ENCODE measurements around the gene PCDHGA1. TPM values are rescaled to one million over a fixed set of nuclear protein-coding genes. Genes with fewer than 3 reads are reported as not detected.

The PCDHGA1 gene
- total RNA-seq, 1 experiment from 2014 or later = 0.37 TPM

GRCh38 chr5:141397756-141398551 lies 67.6 kb downstream of the PCDHGA1 start, which contains the start of gene PCDHGB5:
Gene PCDHGB5, plus strand, starts transcription at chr5:141397947. Its CDS starts 181 bp downstream, at chr5:141398128.

DNA sequence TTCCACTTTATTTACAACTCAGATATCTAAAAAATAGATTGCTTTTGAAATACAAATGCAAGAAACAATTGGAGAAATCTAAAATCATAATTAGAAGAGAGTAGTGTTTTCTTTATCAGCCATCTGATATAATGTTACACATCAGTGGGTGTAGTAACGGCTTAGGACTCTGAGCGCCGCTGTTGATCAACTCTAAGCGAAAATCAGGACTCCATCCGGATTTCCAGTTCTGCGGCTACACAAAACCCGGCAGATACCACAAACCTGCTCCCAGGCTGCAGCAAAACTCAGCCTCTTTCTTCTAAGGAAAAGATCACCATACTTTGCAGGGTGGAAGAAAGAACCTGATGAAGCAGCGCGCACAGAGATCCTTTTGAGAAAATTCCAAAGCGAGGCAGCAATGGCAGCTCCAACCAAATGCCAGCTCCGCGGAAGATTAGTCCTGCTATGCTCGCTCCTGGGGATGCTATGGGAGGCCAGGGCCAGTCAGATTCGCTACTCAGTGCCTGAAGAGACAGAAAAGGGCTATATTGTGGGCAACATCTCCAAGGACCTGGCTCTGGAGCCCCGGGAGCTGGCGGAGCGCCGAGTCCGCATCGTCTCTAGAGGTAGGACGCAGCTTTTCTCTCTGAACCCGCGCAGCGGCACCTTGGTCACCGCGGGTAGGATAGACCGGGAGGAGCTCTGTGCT lies 72.4 kb downstream of the PCDHGA1 start, which contains the start of gene PCDHGA9:
Gene PCDHGA9 (plus strand): TSS at position 226 of the 691 bp plus-strand sequence. CDS start 175 bp downstream, at position 401.

DNA sequence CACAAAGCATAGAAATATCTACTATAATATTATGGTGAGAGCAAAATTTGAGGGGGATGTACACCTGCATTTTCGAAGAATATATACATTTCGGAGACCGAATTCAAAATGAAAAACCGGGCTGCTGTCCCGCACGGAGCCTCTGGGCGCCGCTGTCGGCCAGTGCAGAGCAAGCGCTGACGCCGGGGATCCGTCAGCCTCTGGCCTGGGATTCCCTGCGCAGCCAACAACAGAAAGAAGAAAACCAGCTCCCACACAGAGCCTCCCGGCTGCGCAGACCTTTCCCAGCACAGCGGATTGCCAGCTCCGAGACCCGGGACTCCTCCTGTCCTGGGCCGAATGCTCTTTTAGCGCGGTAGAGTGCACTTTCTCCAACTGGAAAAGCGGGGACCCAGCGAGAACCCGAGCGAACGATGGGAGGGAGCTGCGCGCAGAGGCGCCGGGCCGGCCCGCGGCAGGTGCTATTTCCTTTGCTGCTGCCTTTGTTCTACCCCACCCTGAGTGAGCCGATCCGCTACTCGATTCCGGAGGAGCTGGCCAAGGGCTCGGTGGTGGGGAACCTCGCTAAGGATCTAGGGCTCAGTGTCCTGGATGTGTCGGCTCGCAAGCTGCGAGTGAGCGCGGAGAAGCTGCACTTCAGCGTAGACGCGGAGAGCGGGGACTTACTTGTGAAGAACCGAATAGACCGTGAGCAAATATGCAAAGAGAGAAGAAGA lies 77.6 kb downstream of the PCDHGA1 start, which contains the start of gene PCDHGB6:
Gene PCDHGB6 (plus strand): TSS at position 232 of the 716 bp plus-strand sequence. CDS start 182 bp downstream, at position 414.

GRCh38 chr5:141412854-141413539 lies 82.7 kb downstream of the PCDHGA1 start, which contains the start of gene PCDHGA10:
Gene PCDHGA10, plus strand, starts transcription at chr5:141412987. Its CDS starts 189 bp downstream, at chr5:141413176.

DNA sequence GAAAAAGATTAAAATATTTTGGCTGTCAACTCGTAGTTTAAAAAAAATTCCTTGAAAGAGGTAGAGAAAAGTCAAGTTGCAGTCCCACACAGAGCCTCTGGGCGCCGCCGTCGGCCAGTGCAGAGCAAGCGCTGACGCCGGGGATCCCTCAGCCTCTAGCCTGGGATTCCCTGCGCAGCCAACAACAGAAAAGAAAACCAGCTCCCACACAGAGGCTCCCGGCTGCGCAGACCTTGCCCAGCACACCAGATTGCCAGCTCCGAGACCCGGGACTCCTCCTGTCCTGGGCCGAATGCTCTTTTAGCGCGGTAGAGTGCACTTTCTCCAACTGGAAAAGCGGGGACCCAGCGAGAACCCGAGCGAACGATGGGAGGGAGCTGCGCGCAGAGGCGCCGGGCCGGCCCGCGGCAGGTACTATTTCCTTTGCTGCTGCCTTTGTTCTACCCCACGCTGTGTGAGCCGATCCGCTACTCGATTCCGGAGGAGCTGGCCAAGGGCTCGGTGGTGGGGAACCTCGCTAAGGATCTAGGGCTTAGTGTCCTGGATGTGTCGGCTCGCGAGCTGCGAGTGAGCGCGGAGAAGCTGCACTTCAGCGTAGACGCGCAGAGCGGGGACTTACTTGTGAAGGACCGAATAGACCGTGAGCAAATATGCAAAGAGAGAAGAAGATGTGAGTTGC lies 87.3 kb downstream of the PCDHGA1 start, which contains the start of gene PCDHGB7:
Gene PCDHGB7 (plus strand): TSS at position 184 of the 679 bp plus-strand sequence. CDS start 183 bp downstream, at position 367.

DNA sequence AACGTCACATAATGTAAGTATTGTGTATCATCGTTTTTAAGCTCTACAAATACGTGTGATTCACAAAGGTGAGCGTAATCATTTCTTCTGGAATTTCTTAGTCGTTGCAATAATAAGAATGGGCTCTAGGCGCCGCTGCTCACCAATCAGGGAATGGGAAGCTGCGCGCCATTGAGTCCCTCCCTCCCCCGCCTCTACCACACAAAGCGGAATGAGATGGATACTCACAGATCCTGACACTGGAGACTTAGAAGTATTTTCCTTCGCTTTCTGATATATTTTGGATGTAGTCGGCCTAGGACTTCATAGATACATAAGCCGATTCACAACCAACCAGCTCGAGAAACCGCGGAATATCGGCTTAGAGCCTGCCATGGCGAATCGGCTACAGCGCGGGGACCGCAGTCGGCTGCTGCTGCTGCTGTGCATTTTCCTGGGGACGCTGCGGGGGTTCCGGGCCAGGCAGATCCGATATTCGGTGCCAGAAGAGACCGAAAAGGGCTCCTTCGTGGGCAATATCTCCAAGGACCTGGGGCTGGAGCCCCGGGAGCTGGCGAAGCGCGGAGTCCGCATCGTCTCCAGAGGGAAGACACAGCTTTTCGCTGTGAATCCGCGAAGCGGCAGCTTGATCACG lies 90.7 kb downstream of the PCDHGA1 start, which contains the start of gene PCDHGA11:
Gene PCDHGA11 (plus strand): TSS at position 197 of the 634 bp plus-strand sequence. CDS start 177 bp downstream, at position 374.

DNA sequence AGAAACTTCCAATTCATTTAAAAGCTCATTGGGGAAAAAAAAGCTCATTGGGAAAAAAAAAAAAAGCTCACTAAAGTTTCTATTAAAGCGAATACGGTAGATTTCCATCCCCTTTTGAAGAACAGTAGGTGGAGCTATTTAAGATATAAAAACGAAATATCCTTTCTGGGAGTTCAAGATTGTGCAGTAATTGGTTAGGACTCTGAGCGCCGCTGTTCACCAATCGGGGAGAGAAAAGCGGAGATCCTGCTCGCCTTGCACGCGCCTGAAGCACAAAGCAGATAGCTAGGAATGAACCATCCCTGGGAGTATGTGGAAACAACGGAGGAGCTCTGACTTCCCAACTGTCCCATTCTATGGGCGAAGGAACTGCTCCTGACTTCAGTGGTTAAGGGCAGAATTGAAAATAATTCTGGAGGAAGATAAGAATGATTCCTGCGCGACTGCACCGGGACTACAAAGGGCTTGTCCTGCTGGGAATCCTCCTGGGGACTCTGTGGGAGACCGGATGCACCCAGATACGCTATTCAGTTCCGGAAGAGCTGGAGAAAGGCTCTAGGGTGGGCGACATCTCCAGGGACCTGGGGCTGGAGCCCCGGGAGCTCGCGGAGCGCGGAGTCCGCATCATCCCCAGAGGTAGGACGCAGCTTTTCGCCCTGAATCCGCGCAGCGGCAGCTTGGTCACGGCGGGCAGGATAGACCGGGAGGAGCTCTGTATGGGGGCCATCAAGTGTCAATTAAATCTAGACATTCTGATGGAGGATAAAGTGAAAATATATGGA lies 100.2 kb downstream of the PCDHGA1 start, which contains the start of gene PCDHGA12:
Gene PCDHGA12 (plus strand): TSS at position 176 of the 782 bp plus-strand sequence. CDS start 253 bp downstream, at position 429.

GRCh38 chr5:141475625-141476131 lies 145.4 kb downstream of the PCDHGA1 start, which contains the start of gene PCDHGC3:
Gene PCDHGC3, plus strand, starts transcription at chr5:141475966. Its CDS starts 151 bp downstream, at chr5:141476117.

DNA sequence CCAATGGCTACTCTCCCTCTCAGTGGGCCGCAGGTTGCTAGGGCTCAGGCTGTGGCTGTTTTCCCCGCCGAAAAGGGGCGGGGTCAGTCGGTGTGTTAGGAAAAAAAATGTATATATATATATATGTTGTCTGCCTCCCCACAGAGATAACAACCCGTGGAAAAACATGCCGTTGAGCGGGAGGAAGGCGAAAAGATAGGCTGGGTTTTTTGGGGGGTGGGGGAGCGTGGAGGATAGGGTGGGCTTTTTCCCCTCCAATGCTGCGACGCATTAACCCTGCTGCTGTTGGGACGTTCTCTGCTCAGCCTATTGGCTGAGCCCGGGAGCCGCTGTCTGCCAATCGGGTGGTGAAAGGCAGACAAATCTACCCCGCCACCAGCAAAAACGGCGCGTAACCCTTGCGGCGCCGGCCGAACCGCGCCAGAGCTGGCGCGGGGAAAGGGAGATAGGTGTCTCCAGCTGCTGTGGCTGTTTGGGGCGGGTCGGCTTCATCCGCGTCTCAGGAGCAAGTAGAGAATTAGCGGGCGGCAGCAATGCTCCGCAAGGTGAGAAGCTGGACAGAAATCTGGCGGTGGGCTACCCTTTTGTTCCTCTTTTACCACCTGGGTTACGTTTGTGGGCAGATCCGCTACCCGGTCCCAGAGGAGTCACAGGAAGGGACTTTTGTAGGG lies 154.5 kb downstream of the PCDHGA1 start, which contains the start of gene PCDHGC4:
Gene PCDHGC4 (plus strand): TSS at position 390 of the 671 bp plus-strand sequence. CDS start 144 bp downstream, at position 534.

DNA sequence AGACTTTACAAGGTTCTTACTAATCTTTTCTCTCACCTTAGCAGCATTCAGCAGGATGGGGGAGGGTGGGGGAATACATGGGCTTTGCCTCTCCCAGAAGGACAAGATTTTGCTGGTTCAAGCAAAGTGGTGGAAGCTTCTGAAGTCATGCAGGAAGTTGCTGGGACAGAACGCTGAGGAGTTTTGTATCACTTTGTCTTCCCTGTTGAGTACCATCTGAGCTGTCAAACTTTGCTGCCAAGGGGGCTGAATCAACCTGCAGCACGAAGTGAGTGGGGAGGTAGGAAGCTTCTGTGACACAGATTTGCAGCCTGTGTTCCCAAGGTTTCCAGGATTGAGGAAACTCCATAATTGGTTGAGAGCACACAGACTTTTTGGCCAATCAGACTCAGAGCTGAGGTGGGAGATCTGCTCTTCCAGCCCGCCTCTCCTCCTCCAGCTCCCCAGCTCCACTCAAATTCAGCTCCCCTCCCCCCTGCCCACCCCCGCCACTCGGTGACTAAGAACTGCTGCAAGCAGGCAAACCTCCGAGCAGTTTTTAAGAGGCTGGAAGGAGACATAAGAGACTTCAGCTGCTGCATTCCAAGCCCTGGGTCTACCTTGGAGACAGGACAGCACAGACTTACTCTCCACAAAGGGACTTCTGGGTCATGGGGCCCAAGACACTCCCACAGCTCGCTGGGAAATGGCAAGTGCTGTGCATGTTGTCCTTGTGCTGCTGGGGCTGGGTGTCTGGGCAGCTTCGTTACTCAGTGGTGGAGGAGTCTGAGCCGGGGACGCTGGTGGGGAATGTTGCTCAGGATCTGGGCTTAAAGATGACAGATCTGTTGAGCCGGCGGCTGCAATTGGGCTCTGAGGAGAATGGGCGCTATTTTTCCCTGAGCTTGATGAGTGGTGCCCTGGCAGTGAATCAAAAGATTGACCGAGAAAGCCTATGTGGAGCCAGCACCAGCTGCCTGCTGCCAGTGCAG lies 158.6 kb downstream of the PCDHGA1 start, which contains the start of gene PCDHGC5:
Gene PCDHGC5 (plus strand): TSS at position 491 of the 971 bp plus-strand sequence. CDS start 160 bp downstream, at position 651.

Other genes starting within 250 kb of the PCDHGA1 start
- 3.1 to 6.7 TPM (median 3.8 TPM) in 5 replicates for gene PCDHB2, start 235.9 kb upstream of the PCDHGA1 start, total RNA-seq (2022; extraction: Qiagen RNA extraction)
- 0.06 to 1.8 TPM (median 0.06 TPM) in 3 of 5 replicates, not detected in the others for gene PCDHB3, start 230.0 kb upstream of the PCDHGA1 start, total RNA-seq (2022; extraction: Qiagen RNA extraction)
- 0.06 to 0.12 TPM (median 0.07 TPM) in 4 of 5 replicates, not detected in the other for gene PCDHB4, start 208.7 kb upstream of the PCDHGA1 start, total RNA-seq (2022; extraction: Qiagen RNA extraction)
- 1.2 to 1.8 TPM (median 1.6 TPM) in 5 replicates for gene PCDHB5, start 195.3 kb upstream of the PCDHGA1 start, total RNA-seq (2022; extraction: Qiagen RNA extraction)
- 0.91 to 1.2 TPM (median 1.1 TPM) in 5 replicates for gene PCDHB6, start 180.5 kb upstream of the PCDHGA1 start, total RNA-seq (2022; extraction: Qiagen RNA extraction)
- gene PCDHB7, start 157.9 kb upstream of the PCDHGA1 start, total RNA-seq (2022; extraction: Qiagen RNA extraction) = 0.03 TPM in 1 of 5 replicates, not detected in the others
- gene PCDHB8, start 152.7 kb upstream of the PCDHGA1 start, total RNA-seq (2022; extraction: Qiagen RNA extraction) = 0.29 to 0.41 TPM (median 0.32 TPM) in 5 replicates
- gene PCDHB16, start 148.1 kb upstream of the PCDHGA1 start, total RNA-seq (2022; extraction: Qiagen RNA extraction) = 0.06 to 0.10 TPM (median 0.06 TPM) in 5 replicates
- 0.02 to 0.09 TPM (median 0.06 TPM) in 4 of 5 replicates, not detected in the other for gene PCDHB9, start 143.4 kb upstream of the PCDHGA1 start, total RNA-seq (2022; extraction: Qiagen RNA extraction)
- gene PCDHB10, start 138.2 kb upstream of the PCDHGA1 start, total RNA-seq (2022; extraction: Qiagen RNA extraction) = 0.02 to 0.03 TPM in 2 of 5 replicates, not detected in the others
- 0.05 to 0.11 TPM (median 0.07 TPM) in 5 replicates for gene PCDHB11, start 130.9 kb upstream of the PCDHGA1 start, total RNA-seq (2022; extraction: Qiagen RNA extraction)
- 0.03 to 0.04 TPM in 2 of 5 replicates, not detected in the others for gene PCDHB12, start 121.8 kb upstream of the PCDHGA1 start, total RNA-seq (2022; extraction: Qiagen RNA extraction)
- gene PCDHB13, start 116.6 kb upstream of the PCDHGA1 start, total RNA-seq (2022; extraction: Qiagen RNA extraction) = 0.03 to 0.10 TPM (median 0.05 TPM) in 5 replicates
- 0.05 to 0.16 TPM (median 0.07 TPM) in 5 replicates for gene PCDHB14, start 107.2 kb upstream of the PCDHGA1 start, total RNA-seq (2022; extraction: Qiagen RNA extraction)
- gene PCDHB15, start 85.1 kb upstream of the PCDHGA1 start, total RNA-seq (2022; extraction: Qiagen RNA extraction) = 0.02 to 0.07 TPM (median 0.06 TPM) in 3 of 5 replicates, not detected in the others
- 0.05 TPM in 1 of 5 replicates, not detected in the others for gene SLC25A2, start 26.5 kb upstream of the PCDHGA1 start, total RNA-seq (2022; extraction: Qiagen RNA extraction)
- gene TAF7, start 9.7 kb upstream of the PCDHGA1 start, total RNA-seq (2022; extraction: Qiagen RNA extraction) = 61.5 to 85.8 TPM (median 70.6 TPM) in 5 replicates
- 0.55 to 0.78 TPM (median 0.63 TPM) in 5 replicates for gene PCDHGA2, start 8.2 kb downstream of the PCDHGA1 start, total RNA-seq (2022; extraction: Qiagen RNA extraction)
- 0.04 to 0.07 TPM in 2 of 5 replicates, not detected in the others for gene PCDHGA3, start 13.3 kb downstream of the PCDHGA1 start, total RNA-seq (2022; extraction: Qiagen RNA extraction)
- 1.3 to 2.0 TPM (median 1.8 TPM) in 5 replicates for gene PCDHGB1, start 19.6 kb downstream of the PCDHGA1 start, total RNA-seq (2022; extraction: Qiagen RNA extraction)
- 0.07 to 0.17 TPM (median 0.16 TPM) in 5 replicates for gene PCDHGA4, start 24.5 kb downstream of the PCDHGA1 start, total RNA-seq (2022; extraction: Qiagen RNA extraction)
- 0.06 to 0.12 TPM (median 0.08 TPM) in 5 replicates for gene PCDHGB2, start 29.5 kb downstream of the PCDHGA1 start, total RNA-seq (2022; extraction: Qiagen RNA extraction)
- gene PCDHGA5, start 33.6 kb downstream of the PCDHGA1 start, total RNA-seq (2022; extraction: Qiagen RNA extraction) = 0.07 to 0.24 TPM (median 0.15 TPM) in 5 replicates
- gene PCDHGB3, start 39.7 kb downstream of the PCDHGA1 start, total RNA-seq (2022; extraction: Qiagen RNA extraction) = 0.17 to 0.33 TPM (median 0.24 TPM) in 5 replicates
- gene PCDHGA6, start 43.4 kb downstream of the PCDHGA1 start, total RNA-seq (2022; extraction: Qiagen RNA extraction) = 0.13 to 0.27 TPM (median 0.22 TPM) in 5 replicates
- 0.82 to 1.0 TPM (median 0.97 TPM) in 5 replicates for gene PCDHGA7, start 52.2 kb downstream of the PCDHGA1 start, total RNA-seq (2022; extraction: Qiagen RNA extraction)
- gene PCDHGB4, start 57.2 kb downstream of the PCDHGA1 start, total RNA-seq (2022; extraction: Qiagen RNA extraction) = 0.70 to 1.0 TPM (median 0.98 TPM) in 5 replicates
- gene PCDHGA8, start 62.1 kb downstream of the PCDHGA1 start, total RNA-seq (2022; extraction: Qiagen RNA extraction) = 0.02 to 0.08 TPM (median 0.03 TPM) in 5 replicates
- gene PCDHGB5, start 67.4 kb downstream of the PCDHGA1 start, total RNA-seq (2022; extraction: Qiagen RNA extraction) = 2.1 to 2.6 TPM (median 2.4 TPM) in 5 replicates
- gene PCDHGA9, start 72.3 kb downstream of the PCDHGA1 start, total RNA-seq (2022; extraction: Qiagen RNA extraction) = 0.02 to 0.09 TPM (median 0.05 TPM) in 4 of 5 replicates, not detected in the other
- 0.03 to 0.14 TPM (median 0.09 TPM) in 5 replicates for gene PCDHGB6, start 77.5 kb downstream of the PCDHGA1 start, total RNA-seq (2022; extraction: Qiagen RNA extraction)
- 0.01 to 0.02 TPM (median 0.02 TPM) in 3 of 5 replicates, not detected in the others for gene PCDHGA10, start 82.5 kb downstream of the PCDHGA1 start, total RNA-seq (2022; extraction: Qiagen RNA extraction)
- gene PCDHGB7, start 87.2 kb downstream of the PCDHGA1 start, total RNA-seq (2022; extraction: Qiagen RNA extraction) = 0.03 to 0.08 TPM (median 0.06 TPM) in 4 of 5 replicates, not detected in the other
- gene PCDHGA11, start 90.5 kb downstream of the PCDHGA1 start, total RNA-seq (2022; extraction: Qiagen RNA extraction) = 0.02 to 0.03 TPM (median 0.02 TPM) in 4 of 5 replicates, not detected in the other
- gene PCDHGA12, start 100.0 kb downstream of the PCDHGA1 start, total RNA-seq (2022; extraction: Qiagen RNA extraction) = 0.02 to 0.03 TPM in 2 of 5 replicates, not detected in the others
- gene PCDHGC3, start 145.5 kb downstream of the PCDHGA1 start, total RNA-seq (2022; extraction: Qiagen RNA extraction) = 5.0 to 6.7 TPM (median 5.6 TPM) in 5 replicates
- 0.01 to 0.05 TPM (median 0.03 TPM) in 3 of 5 replicates, not detected in the others for gene PCDHGC4, start 154.5 kb downstream of the PCDHGA1 start, total RNA-seq (2022; extraction: Qiagen RNA extraction)
- 0.02 to 0.03 TPM (median 0.03 TPM) in 3 of 5 replicates, not detected in the others for gene PCDHGC5, start 158.6 kb downstream of the PCDHGA1 start, total RNA-seq (2022; extraction: Qiagen RNA extraction)